Pons (tissue), 1 donor: ENCODE data around the gene CEP97.
A peak's percentile ranks its signal among the peaks of the same experiment; 100 is the strongest.
"Not testable (repeated sequence)": the region's sequence is repeated elsewhere in the genome, so short reads cannot be mapped to it uniquely, and the experiment has no call there.

Experiments
- DNase-seq: peaks from one replicate; pipeline ENCODE4 v3.0.0-alpha.2; 2016; ENCODE audit warnings: low spot score

Gene CEP97

DNA sequence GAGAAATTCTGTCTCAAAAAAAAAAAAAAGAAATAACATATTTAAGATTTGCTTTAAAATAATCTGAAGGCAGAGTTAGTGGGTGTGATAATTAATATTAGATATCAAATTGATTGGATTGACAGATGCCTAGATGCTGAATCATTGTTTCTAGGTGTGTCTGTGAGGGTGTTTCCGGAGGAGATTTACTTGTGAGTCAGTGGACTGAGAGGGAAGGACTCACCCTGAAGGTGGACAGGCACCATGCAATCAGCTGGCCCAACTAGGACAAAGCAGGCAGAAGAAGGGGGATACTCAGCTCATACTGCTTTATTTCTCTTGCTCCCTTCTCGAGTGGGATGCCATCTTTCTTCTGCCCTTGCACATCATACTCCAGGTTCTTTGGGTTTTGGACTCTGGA, 21.2 kb upstream of the CEP97 start:
- DNase-seq: no peak

DNA sequence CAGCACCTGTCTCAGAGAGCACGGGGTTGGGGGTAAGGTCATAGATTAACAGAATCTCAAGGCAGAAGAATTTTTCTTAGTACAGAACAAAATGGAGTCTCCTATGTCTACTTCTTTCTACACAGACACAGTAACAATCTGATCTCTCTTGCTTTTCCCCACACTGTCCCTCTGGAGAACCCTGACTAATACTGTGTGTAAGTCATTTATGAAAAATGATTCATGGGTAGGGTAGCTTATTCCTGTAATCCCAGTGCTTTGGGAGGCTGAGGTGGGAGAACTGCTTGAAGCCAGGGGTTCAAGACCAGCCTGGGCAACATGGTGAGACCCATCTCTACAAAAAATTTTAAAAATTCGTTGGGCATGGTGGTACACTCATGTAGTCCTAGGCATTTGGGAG, 19.8 kb upstream of the CEP97 start:
- DNase-seq: not testable (repeated sequence)

DNA sequence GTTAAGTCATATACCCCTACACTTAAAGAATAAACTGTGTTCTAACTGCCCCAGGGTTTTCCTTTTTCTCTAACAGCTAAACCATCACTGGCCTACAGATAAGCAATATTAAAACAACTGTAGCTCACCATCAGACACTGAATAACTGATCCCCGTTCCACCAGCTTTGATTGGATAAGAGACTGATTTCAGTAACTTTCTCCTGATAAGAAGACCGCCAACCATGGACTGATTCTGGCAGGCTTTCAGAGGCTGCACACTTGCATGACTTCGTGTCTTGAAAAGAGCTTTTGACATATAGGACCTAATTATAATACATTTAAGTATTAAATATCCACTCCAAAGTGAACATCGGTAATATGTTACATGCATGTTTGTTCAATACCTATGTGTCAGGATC, 15.3 kb upstream of the CEP97 start:
- DNase-seq: no peak

DNA sequence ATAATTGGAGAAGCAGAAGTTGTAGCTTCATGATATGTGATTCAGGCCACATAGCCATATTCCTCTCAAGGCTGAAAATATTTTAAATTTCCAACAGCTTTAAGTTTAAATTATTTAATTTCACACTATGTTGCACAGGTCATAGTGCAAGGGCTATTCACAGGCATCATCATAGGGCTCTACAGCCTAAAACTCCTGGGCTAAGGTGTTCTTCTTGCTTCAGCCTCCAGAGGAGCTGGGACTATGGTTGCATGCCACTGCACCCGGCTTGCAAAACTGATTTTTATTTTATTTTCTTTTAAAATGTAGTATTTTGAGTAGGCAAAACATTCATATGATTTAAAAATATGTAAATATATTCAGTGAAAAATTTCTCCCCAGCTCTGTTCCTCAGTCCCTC, 6.0 kb upstream of the CEP97 start:
- no peak for DNase-seq

DNA sequence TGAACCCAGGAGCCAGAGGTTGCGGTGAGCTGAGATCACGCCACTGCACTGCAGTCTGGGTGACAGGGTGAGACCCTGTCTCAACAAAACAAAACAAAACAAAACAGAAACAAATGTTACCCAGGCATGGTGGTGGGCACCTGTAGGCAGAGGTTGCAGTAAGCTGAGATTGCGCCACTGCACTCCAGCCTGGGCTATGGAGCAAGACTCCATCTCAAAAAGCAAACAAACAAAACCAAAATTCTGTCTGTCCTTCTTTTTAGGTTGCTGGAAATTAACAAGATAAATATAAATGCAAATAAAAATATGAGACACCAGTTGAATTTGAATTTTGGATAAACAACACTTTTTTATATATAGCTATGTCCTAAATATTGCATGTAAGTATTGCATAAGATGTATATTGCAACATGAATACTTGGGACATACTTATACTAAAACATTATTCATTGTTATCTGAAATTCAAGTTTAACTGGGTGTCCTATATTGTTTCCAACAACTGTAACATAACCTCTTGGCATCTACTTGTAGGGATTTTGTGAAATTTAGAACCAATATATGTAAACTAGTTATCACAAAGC, 4.7 kb upstream of the CEP97 start:
- DNase-seq: no peak

DNA sequence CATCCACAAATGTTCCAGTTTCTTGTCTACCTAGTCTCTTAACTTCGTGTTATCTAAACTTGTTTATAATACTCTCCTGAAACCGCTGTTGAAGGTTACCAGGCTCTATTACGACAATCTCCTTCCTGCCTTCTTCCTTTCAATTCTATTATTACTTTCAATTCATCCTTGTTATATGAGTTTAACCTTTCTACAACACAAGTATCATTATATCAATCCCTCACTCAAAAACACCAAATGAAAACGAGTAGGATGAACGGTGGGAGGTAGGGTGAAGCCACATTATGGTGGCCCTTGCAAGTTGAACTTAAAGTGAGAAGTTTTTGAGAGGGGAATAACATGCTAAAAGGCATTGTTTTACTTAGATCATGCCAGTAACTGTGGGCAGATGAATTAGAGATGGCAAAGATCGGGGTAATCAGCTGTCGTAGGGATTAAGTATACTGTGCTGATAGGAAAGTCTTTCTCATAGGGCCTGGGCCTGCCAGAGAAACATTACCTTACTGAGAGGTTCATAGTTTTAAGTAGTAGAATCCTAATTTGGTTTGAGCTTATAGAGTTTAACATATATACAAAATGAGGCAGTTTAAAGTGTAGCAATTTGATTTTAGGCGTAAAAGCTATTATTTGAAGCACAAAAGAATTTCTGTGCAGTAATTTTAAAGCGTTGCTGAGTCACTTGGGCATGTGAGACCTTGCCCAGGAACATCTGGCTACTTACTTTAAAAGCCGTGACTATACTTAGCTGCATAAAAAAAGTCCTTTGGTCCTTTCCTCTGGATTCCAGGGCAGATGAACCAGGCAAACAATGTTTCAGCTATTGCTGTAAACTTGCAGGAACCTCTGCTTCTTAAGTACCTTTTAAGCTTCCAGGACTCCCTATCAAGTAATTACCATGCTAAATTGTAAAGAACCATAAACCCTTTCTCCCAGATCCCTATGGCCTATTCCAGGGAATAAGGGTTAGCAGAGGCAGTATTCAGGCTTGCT, 3.3 kb upstream of the CEP97 start:
- no peak for DNase-seq

DNA sequence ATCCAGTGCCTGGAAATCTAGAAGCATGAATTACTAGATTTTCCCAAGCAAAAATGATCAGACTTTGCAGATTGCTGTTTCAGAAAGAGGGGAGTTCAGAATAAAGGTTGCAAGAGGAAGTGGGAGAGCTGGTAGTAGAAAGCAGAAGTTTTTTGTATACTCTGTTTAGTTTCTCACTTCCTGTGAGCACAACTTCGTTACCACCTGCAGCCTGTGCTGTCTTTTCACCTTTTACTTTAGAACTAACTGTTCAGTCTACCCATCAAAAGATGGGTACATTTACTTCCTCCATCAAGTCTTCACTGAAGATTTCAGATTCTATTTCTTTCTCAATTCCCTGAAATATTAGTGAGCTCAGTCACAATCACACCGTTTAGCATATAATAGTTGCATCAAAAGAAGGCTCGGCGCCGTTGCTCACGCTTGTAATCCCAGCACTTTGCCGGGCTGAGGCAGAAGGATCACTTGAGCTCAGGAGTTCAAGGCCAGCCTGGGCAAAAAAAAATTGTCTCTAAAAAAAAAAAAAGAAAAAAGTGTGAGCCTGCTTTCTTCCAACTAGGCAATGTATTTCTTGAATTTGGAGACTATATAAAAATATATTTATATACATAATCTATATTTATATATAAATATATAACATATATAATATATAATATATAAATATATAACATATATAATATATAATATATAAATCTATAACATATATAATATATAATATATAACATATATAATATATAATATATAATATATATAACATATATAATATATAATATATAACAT, 1.8 kb upstream of the CEP97 start:
- no peak for DNase-seq

DNA sequence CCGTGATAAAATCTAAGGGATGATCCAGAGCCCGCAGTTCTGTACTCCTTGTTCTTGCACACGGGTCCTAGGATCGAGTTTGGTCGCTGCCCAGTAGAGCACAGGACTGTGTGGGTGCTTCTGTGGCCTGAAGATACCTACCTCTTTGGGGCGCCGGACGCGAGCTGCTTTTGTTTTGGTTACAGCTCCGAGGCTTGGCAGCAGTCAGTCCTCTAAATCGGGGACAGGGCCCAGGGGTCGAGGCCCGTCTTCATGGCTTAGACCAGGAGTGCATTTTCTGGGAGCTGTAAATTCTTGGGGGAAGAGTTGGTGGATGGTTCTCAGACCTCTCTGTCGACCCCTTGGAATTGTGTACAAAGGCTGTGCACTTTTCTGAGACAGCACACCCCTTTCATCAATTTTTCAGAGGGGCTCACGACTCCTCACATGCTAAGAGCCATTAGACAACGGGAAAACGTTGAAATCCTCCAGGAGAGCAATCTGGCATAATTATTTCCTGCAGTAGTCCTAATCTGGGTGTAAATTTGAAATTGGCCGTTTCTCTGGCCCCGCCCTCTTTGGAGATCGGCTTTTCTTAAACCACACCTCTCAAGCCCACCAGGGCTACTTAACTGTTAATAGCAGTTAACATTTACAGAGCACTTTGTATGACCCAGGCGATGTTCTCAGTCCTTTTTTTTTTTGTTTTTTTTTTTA, 928 bp downstream of the CEP97 start:
- peak; percentile 44 for DNase-seq

DNA sequence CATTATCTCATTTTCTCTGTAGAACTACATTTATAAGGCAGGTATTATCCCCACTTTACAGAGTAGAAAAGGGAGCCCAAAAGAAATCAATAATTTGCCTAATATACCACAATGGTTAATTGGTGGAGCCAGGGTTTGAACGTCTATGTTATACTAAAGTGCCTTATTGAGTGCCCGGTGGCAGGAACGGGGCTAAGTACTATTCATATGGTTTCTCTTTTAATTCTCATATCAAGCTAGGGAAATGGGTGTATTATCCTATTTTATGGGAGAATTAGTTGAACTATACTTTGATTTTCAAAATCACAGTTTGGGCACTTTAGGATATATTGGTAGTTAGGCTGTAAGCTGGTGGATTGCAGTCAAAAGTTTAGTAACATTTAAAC, 1.5 kb downstream of the CEP97 start:
- peak; percentile 51 for DNase-seq

DNA sequence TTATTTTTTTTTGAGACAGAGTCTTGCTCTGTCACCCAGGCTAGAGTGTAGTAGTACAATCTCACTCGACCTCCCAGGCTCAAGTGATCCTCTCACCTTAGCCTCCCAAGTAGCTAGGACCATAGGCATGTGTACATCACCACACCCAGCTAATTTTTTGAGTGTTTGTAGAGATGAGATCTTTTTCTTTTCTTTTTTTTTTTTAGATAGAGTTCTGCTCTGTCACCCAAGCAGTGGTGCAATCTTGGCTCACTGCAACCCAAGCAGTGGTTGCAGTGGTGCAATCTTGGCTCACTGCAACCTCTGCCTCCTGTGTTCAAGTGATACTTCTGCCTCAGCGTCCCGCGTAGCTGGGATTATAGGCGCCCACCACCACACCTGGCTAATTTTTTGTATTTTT, 5.2 kb downstream of the CEP97 start:
- no peak for DNase-seq

DNA sequence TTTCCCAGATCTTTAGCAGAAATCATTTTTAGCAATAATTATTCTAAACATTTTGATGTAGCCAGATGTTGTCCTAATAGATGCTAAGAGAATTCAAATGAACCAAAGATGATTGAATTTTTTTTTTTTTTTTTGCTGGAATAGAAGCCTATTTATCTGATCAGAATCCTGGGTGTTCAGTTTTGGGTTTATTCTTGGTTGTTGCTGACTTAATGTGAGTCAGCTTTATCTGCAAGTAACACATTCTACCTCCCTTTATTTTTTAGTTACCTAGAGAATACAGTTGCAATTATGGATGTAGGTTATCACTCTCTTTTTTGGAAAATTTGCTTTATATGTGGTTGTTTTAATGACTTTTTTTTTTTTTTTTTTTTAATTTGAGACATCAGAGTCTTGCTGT, 6.4 kb downstream of the CEP97 start:
- DNase-seq: no peak

DNA sequence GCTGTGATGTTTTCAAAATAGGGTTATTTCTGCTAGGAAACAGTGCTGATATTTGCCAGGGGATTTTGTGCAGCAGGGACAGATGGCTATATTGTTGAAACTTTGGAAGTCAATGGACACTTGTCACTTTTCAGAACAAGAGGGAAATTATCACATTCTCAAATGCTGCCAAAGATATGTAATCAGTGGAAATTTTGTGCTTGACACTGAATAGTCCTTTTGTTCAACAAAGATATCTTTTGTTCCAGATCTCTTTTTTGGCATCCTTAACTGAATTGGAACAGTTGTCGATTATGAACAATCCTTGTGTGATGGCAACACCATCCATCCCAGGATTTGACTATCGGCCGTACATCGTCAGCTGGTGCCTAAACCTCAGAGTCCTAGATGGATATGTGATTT, 7.8 kb downstream of the CEP97 start:
- peak; percentile 99 for DNase-seq

DNA sequence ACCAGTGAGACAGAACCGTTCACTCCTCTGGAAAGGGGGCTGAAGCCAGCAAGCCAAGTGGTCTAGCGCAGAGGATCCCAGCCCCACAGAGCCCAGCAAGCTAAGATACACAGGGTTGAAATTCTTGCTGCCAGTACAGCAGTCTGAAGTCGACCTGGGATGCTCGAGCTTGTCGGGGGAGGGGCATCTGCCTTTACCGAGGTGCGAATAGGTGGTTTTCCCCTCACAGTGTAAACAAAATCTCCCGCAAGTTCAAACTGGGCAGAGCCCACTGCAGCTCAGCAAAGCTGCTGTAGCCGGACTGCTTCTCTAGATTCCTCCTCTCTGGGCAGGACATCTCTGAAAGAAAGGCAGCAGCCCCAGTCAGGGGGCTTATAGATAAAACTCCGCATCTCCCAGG, 11.4 kb downstream of the CEP97 start:
- no peak for DNase-seq

DNA sequence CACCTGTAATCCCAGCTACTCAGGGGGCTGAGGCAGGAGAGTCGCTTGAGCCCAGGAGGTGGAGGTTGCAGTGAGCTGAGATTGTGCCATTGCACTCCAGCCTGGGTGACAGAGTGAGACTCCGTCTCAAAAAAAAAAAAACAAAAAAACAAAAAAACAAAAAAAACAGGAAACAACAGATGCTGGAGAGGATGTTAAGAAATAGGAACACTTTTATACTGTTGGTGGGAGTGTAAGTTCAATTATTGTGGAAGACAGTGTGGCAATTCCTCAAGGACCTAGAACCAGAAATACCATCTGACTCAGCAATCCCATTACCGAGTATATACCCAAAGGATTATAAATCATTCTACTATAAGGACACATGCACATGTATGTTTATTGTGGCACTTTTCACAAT, 17.5 kb downstream of the CEP97 start:
- DNase-seq: not testable (repeated sequence)

DNA sequence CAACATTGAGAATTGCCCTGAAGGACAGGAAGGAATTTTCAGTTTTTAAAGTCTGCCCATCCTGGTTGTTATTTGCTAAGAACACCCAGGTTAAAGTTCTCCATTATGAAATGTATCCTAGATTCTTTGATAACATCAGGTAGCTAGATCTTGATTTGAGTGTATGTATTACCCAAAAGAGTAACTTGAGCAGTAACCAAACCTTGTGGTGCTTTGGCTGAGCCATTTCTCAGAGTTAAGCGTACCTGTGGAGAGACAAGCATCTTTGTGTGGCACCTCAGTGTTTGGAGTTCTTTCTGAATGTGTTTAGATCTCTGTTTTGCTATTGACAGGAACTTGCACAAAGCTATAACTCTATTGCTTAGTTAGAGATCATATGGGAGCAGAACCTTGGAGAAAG, 20.4 kb downstream of the CEP97 start:
- no peak for DNase-seq

DNA sequence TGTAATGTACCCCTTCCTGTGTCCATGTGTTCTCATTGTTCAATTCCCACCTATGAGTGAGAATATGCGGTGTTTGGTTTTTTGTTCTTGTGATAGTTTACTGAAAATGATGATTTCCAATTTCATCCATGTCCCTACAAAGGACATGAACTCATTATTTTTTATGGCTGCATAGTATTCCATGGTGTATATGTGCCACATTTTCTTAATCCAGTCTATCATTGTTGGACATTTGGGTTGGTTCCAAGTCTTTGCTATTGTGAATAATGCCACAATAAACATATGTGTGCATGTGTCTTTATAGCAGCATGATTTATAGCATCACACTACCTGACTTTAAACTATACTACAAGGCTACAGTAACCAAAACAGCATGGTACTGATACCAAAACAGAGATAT, 21.5 kb downstream of the CEP97 start:
- DNase-seq: not testable (repeated sequence)

DNA sequence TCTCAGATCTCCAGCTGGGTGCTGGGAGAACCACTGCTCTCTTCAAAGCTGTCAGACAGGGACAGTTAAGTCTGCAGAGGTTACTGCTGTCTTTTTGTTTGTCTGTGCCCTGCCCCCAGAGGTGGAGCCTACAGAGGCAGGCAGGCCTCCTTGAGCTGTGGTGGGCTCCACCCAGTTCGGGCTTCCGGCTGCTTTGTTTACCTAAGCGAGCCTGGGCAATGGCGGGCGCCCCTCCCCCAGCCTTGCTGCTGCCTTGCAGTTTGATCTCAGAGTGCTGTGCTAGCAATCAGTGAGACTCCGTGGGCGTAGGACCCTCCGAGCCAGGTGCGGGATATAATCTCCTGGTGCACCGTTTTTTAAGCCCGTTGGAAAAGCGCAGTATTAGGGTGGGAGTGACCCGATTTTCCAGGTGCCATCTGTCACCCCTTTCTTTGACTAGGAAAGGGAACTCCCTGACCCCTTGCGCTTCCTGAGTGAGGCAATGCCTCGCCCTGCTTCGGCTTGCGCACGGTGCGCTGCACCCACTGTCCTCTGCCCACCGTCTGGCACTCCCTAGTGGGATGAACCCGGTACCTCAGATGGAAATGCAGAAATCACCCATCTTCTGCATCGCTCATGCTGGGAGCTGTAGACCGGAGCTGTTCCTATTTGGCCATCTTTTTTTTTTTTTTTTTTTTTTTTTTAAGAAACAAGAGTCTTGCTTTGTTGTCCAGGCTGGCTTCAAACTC, 29.1 kb downstream of the CEP97 start:
- not testable (repeated sequence) for DNase-seq

DNA sequence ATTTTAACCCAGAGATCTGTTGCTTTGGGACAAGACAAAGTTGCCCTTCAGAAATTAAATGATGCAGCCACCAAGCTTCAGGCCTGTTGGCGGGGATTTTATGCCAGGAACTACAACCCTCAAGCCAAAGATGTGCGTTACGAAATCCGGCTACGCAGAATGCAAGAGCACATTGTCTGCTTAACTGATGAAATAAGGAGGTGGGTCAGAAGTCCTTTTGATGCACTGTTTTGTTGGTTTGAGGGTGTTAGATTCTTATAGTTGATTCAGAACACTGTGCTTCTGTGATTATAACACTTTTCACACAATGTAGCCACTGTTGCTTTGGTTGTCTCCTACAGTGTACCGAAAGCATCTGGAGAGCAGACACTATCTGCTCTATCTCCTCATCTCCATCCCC, 33.8 kb downstream of the CEP97 start:
- peak; percentile 78 for DNase-seq

DNA sequence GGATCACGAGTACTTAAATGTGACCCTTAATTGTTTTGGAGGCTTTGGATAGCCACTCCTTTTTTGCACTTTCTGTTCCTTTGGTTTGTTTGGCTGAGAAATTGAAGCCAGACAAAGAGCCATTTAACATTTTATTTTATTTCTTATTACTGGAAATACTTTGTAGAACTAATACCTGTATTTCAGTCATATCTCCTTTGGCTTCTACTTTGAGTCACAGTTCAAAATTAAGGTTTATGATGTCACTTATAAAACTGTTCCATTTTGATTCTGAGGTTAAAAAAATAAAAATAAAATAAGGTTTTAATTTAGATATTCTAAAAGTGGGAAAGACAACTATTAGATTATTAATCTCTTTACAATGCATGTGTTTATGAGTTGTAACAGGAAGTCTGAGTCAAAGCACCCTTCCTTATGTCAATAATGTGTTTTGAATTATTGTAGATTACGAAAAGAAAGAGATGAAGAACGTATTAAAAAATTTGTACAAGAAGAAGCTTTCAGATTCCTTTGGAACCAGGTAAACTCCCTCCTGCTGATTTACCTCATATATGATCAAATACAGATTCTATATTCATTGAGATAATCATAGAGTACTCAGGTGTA, 37.7 kb downstream of the CEP97 start:
- no peak for DNase-seq

DNA sequence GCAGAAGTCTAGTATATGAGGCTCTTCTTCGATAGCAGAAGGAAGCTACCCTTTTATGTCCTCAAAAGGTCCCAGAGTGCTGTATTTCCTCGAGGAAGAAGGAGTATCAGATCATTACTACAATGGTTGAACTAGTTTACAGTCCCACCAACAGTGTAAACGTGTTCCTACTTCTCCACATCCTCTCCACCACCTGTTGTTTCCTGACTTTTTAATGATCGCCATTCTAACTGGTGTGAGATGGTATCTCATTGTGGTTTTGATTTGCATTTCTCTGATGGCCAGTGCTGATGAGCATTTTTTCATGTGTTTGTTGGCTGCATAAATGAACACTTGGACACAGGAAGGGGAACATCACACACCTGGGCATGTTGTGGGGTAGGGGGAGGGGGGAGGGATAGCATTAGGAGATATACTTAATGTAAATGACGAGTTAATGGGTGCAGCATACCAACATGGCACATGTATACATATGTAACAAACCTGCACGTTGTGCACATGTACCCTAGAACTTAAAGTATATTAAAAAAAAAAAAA, 53.4 kb downstream of the CEP97 start:
- not testable (repeated sequence) for DNase-seq
